HG02763 (cell line): ENCODE measurements around the gene PDZD2.
"Not testable (repeated sequence)": the region's sequence is repeated elsewhere in the genome, so short reads cannot be mapped to it uniquely, and the experiment has no call there.

Experiments
- ATAC-seq: cut with Tn5 transposase; IDR thresholded peaks from one replicate; pipeline ENCODE4 v1.9.1; 2021; ENCODE audit warnings: mild to moderate bottlenecking, moderate library complexity; ENCODE audit not compliant: unreplicated experiment

The PDZD2 gene

GRCh38 chr5:31682851-31683250, 43.9 kb downstream of the PDZD2 start:
- no peak for ATAC-seq

- no peak for ATAC-seq
Observed at GRCh38 chr5:31688515-31689092, 49.7 kb downstream of the PDZD2 start.

- ATAC-seq: not testable (repeated sequence)
Observed at GRCh38 chr5:31691408-31691807, 52.5 kb downstream of the PDZD2 start.

GRCh38 chr5:31692561-31693221, 53.8 kb downstream of the PDZD2 start:
- ATAC-seq: no peak

- no peak for ATAC-seq
Observed at GRCh38 chr5:31698673-31699072, 59.7 kb downstream of the PDZD2 start.

GRCh38 chr5:31701642-31702299, 62.8 kb downstream of the PDZD2 start:
- no peak for ATAC-seq

- ATAC-seq: no peak
Observed at GRCh38 chr5:31702712-31703111, 63.8 kb downstream of the PDZD2 start.

- no peak for ATAC-seq
Observed at GRCh38 chr5:31703757-31704156, 64.8 kb downstream of the PDZD2 start.

GRCh38 chr5:31706186-31706585, 67.3 kb downstream of the PDZD2 start:
- ATAC-seq: no peak

GRCh38 chr5:31707329-31707728, 68.4 kb downstream of the PDZD2 start:
- ATAC-seq: no peak

- no peak for ATAC-seq
Observed at GRCh38 chr5:31708089-31708488, 69.2 kb downstream of the PDZD2 start.

- no peak for ATAC-seq
Observed at GRCh38 chr5:31711363-31711762, 72.4 kb downstream of the PDZD2 start.

- ATAC-seq: no peak
Observed at GRCh38 chr5:31711935-31712592, 73.1 kb downstream of the PDZD2 start.

- ATAC-seq: no peak
Observed at GRCh38 chr5:31717561-31717960, 78.6 kb downstream of the PDZD2 start.

GRCh38 chr5:31720004-31720403, 81.1 kb downstream of the PDZD2 start:
- ATAC-seq: no peak

- no peak for ATAC-seq
Observed at GRCh38 chr5:31720811-31721345, 81.9 kb downstream of the PDZD2 start.

- ATAC-seq: no peak
Observed at GRCh38 chr5:31722111-31722510, 83.2 kb downstream of the PDZD2 start.

- ATAC-seq: no peak
Observed at GRCh38 chr5:31725996-31726395, 87.1 kb downstream of the PDZD2 start.

- ATAC-seq: no peak
Observed at GRCh38 chr5:31726952-31727351, 88.0 kb downstream of the PDZD2 start.

- ATAC-seq: no peak
Observed at GRCh38 chr5:31728039-31728438, 89.1 kb downstream of the PDZD2 start.

- ATAC-seq: not testable (repeated sequence)
Observed at GRCh38 chr5:31728806-31729205, 89.9 kb downstream of the PDZD2 start.

GRCh38 chr5:31730139-31730538, 91.2 kb downstream of the PDZD2 start:
- no peak for ATAC-seq
